Gastrocnemius medialis (tissue), 4 donors: ENCODE measurements around the gene LYRM2.

Source experiments
- POLR2A ChIP-seq, 2 donors: fragments of 450-650 bp; IDR thresholded peaks; one replicate each; pipeline ENCODE4 v1.6.1; 2017; ENCODE audit warnings: antibody characterized with exemption in 2 of 2, mild to moderate bottlenecking in 2 of 2, moderate library complexity in 2 of 2
- TF ChIP-seq, protein P1 (sequence below), 5 experiments: fragments of 450-650 bp in 3 of 5; fragments of 200-600 bp in 2 of 5; sonication (generic) in 2 of 5; IDR thresholded peaks in 4 of 5; conservative IDR thresholded peaks in 1 of 5; 1 replicate in 4 of 5; 2 replicates in 1 of 5; pipeline ENCODE4 v1.5.1; 2016 to 2019; ENCODE audit warnings: antibody characterized with exemption in 5 of 5, mild to moderate bottlenecking in 3 of 5, moderate library complexity in 3 of 5

DNA sequence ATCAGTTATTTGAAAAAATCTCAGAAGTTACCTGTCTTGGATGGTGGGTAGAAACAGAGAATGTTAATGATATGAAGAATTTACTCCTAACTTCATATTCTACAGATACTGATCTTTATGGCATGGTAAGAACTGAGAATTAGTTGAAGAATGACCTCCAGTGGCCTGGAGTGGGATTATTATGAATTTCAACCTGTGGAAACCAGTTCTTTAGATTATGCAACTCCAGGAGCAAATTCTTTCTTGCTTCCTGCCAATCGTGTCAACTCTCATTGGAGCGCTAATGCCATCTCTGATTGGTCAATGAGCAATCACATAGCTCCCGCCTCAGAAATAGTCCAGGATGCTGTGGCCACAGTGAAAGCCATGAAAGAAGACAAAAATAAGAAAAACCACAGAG lies 40.6 kb downstream of the LYRM2 start:
- no peak for TF ChIP-seq POLR2A (IDR thresholded peaks at IDR 0.05)
- TF ChIP-seq, protein P1, sequence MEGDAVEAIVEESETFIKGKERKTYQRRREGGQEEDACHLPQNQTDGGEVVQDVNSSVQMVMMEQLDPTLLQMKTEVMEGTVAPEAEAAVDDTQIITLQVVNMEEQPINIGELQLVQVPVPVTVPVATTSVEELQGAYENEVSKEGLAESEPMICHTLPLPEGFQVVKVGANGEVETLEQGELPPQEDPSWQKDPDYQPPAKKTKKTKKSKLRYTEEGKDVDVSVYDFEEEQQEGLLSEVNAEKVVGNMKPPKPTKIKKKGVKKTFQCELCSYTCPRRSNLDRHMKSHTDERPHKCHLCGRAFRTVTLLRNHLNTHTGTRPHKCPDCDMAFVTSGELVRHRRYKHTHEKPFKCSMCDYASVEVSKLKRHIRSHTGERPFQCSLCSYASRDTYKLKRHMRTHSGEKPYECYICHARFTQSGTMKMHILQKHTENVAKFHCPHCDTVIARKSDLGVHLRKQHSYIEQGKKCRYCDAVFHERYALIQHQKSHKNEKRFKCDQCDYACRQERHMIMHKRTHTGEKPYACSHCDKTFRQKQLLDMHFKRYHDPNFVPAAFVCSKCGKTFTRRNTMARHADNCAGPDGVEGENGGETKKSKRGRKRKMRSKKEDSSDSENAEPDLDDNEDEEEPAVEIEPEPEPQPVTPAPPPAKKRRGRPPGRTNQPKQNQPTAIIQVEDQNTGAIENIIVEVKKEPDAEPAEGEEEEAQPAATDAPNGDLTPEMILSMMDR (IDR thresholded peaks at IDR 0.05 in 4 of 5, conservative IDR thresholded peaks at IDR 0.05 in 1 of 5): no peak
